HEK293 (cell line): ENCODE data around the gene PLEKHA6.
A peak's percentile ranks its signal among the peaks of the same experiment; 100 is the strongest.
"Not testable (repeated sequence)": the region's sequence is repeated elsewhere in the genome, so short reads cannot be mapped to it uniquely, and the experiment has no call there.

ENCODE experiments used
- CTCF ChIA-PET: fragments of 350-600 bp; formaldehyde crosslinking; extraction: SDS; loops from one replicate; lab custom pipeline; 2021; ENCODE audit warnings: antibody characterized with exemption; lab: Yijun Ruan, JAX
- POLR2A ChIA-PET: fragments of 300-600 bp; formaldehyde crosslinking; extraction: SDS; loops from one replicate; lab custom pipeline; 2020; ENCODE audit warnings: antibody characterized with exemption, inconsistent platforms; lab: Yijun Ruan, JAX
- H3K27ac ChIP-seq: fragments of 200-500 bp; sonication (Bioruptor generic); 2 replicates; pipeline ENCODE4 v1.5.1; 2014; ENCODE audit warnings: low read depth, low read length, control low read depth, inconsistent platforms; ENCODE audit errors: extremely low read depth
- H3K36me3 ChIP-seq, 2 experiments: fragments of 200-500 bp in 1 of 2; sonication (Bioruptor generic) in 1 of 2; 1 replicate in 1 of 2; 2 replicates in 1 of 2; pipeline ENCODE4 v1.5.1; 2014 to 2017; ENCODE audit warnings: inconsistent platforms in 2 of 2, low read length in 2 of 2; ENCODE audit not compliant: control insufficient read depth in 2 of 2, insufficient read depth in 1 of 2
- H3K4me1 ChIP-seq: fragments of 200-500 bp; sonication (Bioruptor generic); 2 replicates; pipeline ENCODE4 v1.5.1; 2014; ENCODE audit warnings: mild to moderate bottlenecking, low read length, inconsistent platforms; ENCODE audit not compliant: control insufficient read depth, insufficient read depth
- H3K4me3 ChIP-seq: 2 replicates; pipeline ENCODE4 v1.5.1; 2011; ENCODE audit warnings: low read depth, mild to moderate bottlenecking, control low read depth, low read length, moderate library complexity
- H3K9me3 ChIP-seq: fragments of 200-500 bp; sonication (Bioruptor generic); 2 replicates; pipeline ENCODE4 v1.5.1; 2014; ENCODE audit warnings: low read depth, low read length, inconsistent platforms; ENCODE audit not compliant: control insufficient read depth, insufficient read depth
- GLI4 ChIP-seq: fragments of 450-650 bp; formaldehyde crosslinking; IDR thresholded peaks from 2 replicates; pipeline ENCODE4 v1.5.1; 2016; ENCODE audit warnings: missing biosample characterization, missing genetic modification characterization
- MYNN ChIP-seq: fragments of 450-650 bp; formaldehyde crosslinking; IDR thresholded peaks from 2 replicates; pipeline ENCODE4 v1.5.1; 2016; ENCODE audit warnings: missing biosample characterization, missing genetic modification characterization, borderline replicate concordance
- SP3 ChIP-seq: fragments of 450-650 bp; formaldehyde crosslinking; IDR thresholded peaks from 2 replicates; pipeline ENCODE4 v1.5.1; 2016; ENCODE audit warnings: missing biosample characterization, missing genetic modification characterization
- ZBTB8A ChIP-seq: fragments of 450-650 bp; formaldehyde crosslinking; IDR thresholded peaks from 2 replicates; pipeline ENCODE4 v1.5.1; 2016; ENCODE audit warnings: missing biosample characterization, missing genetic modification characterization
- ZNF133 ChIP-seq: fragments of 450-650 bp; formaldehyde crosslinking; IDR thresholded peaks from 2 replicates; pipeline ENCODE4 v1.5.1; 2016; ENCODE audit warnings: missing biosample characterization, missing genetic modification characterization
- ZNF146 ChIP-seq: fragments of 450-650 bp; formaldehyde crosslinking; IDR thresholded peaks from 2 replicates; pipeline ENCODE4 v1.5.1; 2016; ENCODE audit warnings: missing biosample characterization, missing genetic modification characterization
- ZNF24 ChIP-seq: fragments of 450-650 bp; formaldehyde crosslinking; IDR thresholded peaks from 2 replicates; pipeline ENCODE4 v1.5.1; 2016; ENCODE audit warnings: missing biosample characterization, missing genetic modification characterization
- ZNF266 ChIP-seq: fragments of 450-650 bp; formaldehyde crosslinking; IDR thresholded peaks from 2 replicates; pipeline ENCODE4 v1.5.1; 2016; ENCODE audit warnings: missing biosample characterization, missing genetic modification characterization, low read depth
- ZNF335 ChIP-seq: fragments of 450-650 bp; formaldehyde crosslinking; conservative IDR thresholded peaks from 2 replicates; pipeline ENCODE4 v1.5.1; 2016; ENCODE audit warnings: missing biosample characterization, missing genetic modification characterization
- ZNF423 ChIP-seq: fragments of 450-650 bp; formaldehyde crosslinking; IDR thresholded peaks from 2 replicates; pipeline ENCODE4 v1.5.1; 2016; ENCODE audit warnings: missing biosample characterization, missing genetic modification characterization
- ZNF426 ChIP-seq: fragments of 450-650 bp; formaldehyde crosslinking; IDR thresholded peaks from 2 replicates; pipeline ENCODE4 v1.5.1; 2017; ENCODE audit warnings: missing biosample characterization, missing genetic modification characterization, mild to moderate bottlenecking, inconsistent platforms, moderate library complexity
- ZNF529 ChIP-seq: fragments of 450-650 bp; formaldehyde crosslinking; IDR thresholded peaks from 2 replicates; pipeline ENCODE4 v1.5.1; 2017; ENCODE audit warnings: missing genetic modification characterization, missing biosample characterization; ENCODE audit not compliant: insufficient replicate concordance
- ZNF530 ChIP-seq: fragments of 450-650 bp; formaldehyde crosslinking; IDR thresholded peaks from 2 replicates; pipeline ENCODE4 v1.5.1; 2016; ENCODE audit warnings: low read depth, missing biosample characterization, missing genetic modification characterization
- ZNF596 ChIP-seq: fragments of 450-650 bp; IDR thresholded peaks from 2 replicates; pipeline ENCODE4 v1.5.0; 2018; ENCODE audit warnings: missing biosample characterization, mild to moderate bottlenecking, missing genetic modification characterization, moderate library complexity
- ZNF623 ChIP-seq: fragments of 450-650 bp; formaldehyde crosslinking; IDR thresholded peaks from 2 replicates; pipeline ENCODE4 v1.5.1; 2016; ENCODE audit warnings: missing biosample characterization, missing genetic modification characterization
- ZNF654 ChIP-seq: fragments of 450-650 bp; formaldehyde crosslinking; IDR thresholded peaks from 2 replicates; pipeline ENCODE4 v1.5.1; 2016; ENCODE audit warnings: low read depth, missing biosample characterization, missing genetic modification characterization
- ZNF777 ChIP-seq: fragments of 450-650 bp; formaldehyde crosslinking; IDR thresholded peaks from 2 replicates; pipeline ENCODE4 v1.5.1; 2017; ENCODE audit warnings: missing biosample characterization, missing genetic modification characterization, borderline replicate concordance
- ZSCAN30 ChIP-seq: fragments of 450-650 bp; IDR thresholded peaks from 2 replicates; pipeline ENCODE4 v1.5.1; 2018; ENCODE audit warnings: missing biosample characterization, mild to moderate bottlenecking, missing genetic modification characterization, moderate library complexity
- TF ChIP-seq, protein P1 (sequence below): fragments of 450-650 bp; formaldehyde crosslinking; IDR thresholded peaks from 2 replicates; pipeline ENCODE4 v1.5.1; 2017; ENCODE audit warnings: missing biosample characterization, missing genetic modification characterization
- TF ChIP-seq, protein P2 (sequence below): fragments of 450-650 bp; formaldehyde crosslinking; IDR thresholded peaks from 2 replicates; pipeline ENCODE4 v1.5.1; 2016; ENCODE audit warnings: missing biosample characterization, missing genetic modification characterization, borderline replicate concordance
- TF ChIP-seq, protein P3 (sequence below): fragments of 450-650 bp; formaldehyde crosslinking; IDR thresholded peaks from 2 replicates; pipeline ENCODE4 v1.5.1; 2016; ENCODE audit warnings: missing biosample characterization, missing genetic modification characterization
- TF ChIP-seq, protein P4 (sequence below): fragments of 450-650 bp; formaldehyde crosslinking; IDR thresholded peaks from 2 replicates; pipeline ENCODE4 v1.5.1; 2016; ENCODE audit warnings: missing biosample characterization, missing genetic modification characterization
- TF ChIP-seq, protein P5 (sequence below): fragments of 450-650 bp; formaldehyde crosslinking; conservative IDR thresholded peaks from 2 replicates; pipeline ENCODE4 v1.5.1; 2016; ENCODE audit warnings: low read depth, missing biosample characterization, missing genetic modification characterization

Gene PLEKHA6

DNA sequence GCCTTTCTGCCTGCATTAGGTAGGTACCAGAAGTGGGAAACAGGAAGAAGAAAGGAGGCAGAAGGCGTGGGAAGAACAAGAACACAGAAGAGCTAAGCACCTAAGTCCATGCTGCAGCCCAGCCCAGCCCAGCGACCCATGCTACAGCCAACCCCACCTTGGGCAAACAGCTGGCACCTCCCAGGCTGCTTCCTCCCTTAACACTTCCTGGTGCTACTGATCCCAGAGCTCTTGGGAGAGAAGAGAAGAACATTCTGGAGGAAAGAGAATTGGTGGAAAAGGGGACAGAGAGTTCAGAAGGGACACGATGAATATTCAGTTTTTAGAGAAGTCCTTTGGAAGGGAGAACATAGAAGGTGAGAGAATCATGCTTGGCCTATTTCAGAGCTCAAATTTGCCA lies 28.5 kb downstream of the PLEKHA6 start:
- TF ChIP-seq, protein P1, sequence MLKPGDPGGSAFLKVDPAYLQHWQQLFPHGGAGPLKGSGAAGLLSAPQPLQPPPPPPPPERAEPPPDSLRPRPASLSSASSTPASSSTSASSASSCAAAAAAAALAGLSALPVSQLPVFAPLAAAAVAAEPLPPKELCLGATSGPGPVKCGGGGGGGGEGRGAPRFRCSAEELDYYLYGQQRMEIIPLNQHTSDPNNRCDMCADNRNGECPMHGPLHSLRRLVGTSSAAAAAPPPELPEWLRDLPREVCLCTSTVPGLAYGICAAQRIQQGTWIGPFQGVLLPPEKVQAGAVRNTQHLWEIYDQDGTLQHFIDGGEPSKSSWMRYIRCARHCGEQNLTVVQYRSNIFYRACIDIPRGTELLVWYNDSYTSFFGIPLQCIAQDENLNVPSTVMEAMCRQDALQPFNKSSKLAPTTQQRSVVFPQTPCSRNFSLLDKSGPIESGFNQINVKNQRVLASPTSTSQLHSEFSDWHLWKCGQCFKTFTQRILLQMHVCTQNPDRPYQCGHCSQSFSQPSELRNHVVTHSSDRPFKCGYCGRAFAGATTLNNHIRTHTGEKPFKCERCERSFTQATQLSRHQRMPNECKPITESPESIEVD (tag by site-specific recombination): no peak
- no peak for TF ChIP-seq ZNF530 (tag by site-specific recombination)
- TF ChIP-seq ZNF133 (tag by site-specific recombination): no peak
- TF ChIP-seq, protein P2, sequence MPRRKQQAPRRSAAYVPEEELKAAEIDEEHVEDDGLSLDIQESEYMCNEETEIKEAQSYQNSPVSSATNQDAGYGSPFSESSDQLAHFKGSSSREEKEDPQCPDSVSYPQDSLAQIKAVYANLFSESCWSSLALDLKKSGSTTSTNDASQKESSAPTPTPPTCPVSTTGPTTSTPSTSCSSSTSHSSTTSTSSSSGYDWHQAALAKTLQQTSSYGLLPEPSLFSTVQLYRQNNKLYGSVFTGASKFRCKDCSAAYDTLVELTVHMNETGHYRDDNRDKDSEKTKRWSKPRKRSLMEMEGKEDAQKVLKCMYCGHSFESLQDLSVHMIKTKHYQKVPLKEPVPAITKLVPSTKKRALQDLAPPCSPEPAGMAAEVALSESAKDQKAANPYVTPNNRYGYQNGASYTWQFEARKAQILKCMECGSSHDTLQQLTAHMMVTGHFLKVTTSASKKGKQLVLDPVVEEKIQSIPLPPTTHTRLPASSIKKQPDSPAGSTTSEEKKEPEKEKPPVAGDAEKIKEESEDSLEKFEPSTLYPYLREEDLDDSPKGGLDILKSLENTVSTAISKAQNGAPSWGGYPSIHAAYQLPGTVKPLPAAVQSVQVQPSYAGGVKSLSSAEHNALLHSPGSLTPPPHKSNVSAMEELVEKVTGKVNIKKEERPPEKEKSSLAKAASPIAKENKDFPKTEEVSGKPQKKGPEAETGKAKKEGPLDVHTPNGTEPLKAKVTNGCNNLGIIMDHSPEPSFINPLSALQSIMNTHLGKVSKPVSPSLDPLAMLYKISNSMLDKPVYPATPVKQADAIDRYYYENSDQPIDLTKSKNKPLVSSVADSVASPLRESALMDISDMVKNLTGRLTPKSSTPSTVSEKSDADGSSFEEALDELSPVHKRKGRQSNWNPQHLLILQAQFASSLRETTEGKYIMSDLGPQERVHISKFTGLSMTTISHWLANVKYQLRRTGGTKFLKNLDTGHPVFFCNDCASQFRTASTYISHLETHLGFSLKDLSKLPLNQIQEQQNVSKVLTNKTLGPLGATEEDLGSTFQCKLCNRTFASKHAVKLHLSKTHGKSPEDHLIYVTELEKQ (tag by site-specific recombination): no peak
- no peak for TF ChIP-seq ZNF24 (tag by site-specific recombination)
- no peak for TF ChIP-seq ZNF423
- TF ChIP-seq, protein P3, sequence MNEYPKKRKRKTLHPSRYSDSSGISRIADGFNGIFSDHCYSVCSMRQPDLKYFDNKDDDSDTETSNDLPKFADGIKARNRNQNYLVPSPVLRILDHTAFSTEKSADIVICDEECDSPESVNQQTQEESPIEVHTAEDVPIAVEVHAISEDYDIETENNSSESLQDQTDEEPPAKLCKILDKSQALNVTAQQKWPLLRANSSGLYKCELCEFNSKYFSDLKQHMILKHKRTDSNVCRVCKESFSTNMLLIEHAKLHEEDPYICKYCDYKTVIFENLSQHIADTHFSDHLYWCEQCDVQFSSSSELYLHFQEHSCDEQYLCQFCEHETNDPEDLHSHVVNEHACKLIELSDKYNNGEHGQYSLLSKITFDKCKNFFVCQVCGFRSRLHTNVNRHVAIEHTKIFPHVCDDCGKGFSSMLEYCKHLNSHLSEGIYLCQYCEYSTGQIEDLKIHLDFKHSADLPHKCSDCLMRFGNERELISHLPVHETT (tag by site-specific recombination): no peak
- TF ChIP-seq MYNN (tag by site-specific recombination): no peak
- TF ChIP-seq ZNF529 (tag by site-specific recombination): no peak
- no peak for TF ChIP-seq ZNF777
- no peak for TF ChIP-seq SP3 (tag by site-specific recombination)
- TF ChIP-seq ZNF335: no peak
- no peak for TF ChIP-seq ZNF146 (tag by site-specific recombination)
- TF ChIP-seq GLI4 (tag by site-specific recombination): no peak
- TF ChIP-seq ZNF596 (tag by site-specific recombination): no peak
- no peak for TF ChIP-seq ZSCAN30
- TF ChIP-seq ZNF266 (tag by site-specific recombination): no peak
- TF ChIP-seq, protein P4, sequence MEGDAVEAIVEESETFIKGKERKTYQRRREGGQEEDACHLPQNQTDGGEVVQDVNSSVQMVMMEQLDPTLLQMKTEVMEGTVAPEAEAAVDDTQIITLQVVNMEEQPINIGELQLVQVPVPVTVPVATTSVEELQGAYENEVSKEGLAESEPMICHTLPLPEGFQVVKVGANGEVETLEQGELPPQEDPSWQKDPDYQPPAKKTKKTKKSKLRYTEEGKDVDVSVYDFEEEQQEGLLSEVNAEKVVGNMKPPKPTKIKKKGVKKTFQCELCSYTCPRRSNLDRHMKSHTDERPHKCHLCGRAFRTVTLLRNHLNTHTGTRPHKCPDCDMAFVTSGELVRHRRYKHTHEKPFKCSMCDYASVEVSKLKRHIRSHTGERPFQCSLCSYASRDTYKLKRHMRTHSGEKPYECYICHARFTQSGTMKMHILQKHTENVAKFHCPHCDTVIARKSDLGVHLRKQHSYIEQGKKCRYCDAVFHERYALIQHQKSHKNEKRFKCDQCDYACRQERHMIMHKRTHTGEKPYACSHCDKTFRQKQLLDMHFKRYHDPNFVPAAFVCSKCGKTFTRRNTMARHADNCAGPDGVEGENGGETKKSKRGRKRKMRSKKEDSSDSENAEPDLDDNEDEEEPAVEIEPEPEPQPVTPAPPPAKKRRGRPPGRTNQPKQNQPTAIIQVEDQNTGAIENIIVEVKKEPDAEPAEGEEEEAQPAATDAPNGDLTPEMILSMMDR: no peak
- TF ChIP-seq, all 188 proteins: peak for 0
- ChIA-PET CTCF (interaction anchor here (0.7 to 2.4 kb wide), 4 partner anchors 68 to 168 kb away, joined by 3 to 9 read pairs (median 6); partner anchors contain the start of gene GOLT1A), POLR2A (no interaction called here)
- Histone ChIP-seq H3K9me3 (no peaks in the 10 kb centered on the region), H3K27ac (no peak overlapping the region), H3K4me1 (peaks cover 3% of the 10 kb centered on the region), H3K36me3 (no peaks in the 10 kb centered on the region), H3K4me3 (no peak overlapping the region)

DNA sequence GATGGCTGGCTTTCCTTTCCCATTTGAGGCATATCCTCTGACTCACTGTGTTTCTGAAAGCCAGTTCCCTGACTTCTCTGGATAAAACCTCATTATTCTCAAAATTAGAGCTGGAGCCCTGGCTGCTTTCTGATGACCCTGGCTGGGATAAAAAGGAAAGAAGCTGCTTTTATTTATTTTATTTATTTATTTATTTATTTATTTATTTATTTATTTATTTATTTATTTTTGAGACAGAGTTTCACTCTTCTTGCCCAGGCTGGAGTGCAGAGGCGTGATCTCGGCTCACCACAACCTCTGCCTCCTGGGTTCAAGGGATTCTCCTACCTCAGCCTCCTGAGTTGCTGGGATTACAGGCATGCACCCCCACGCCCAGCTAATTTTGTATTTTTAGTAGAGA lies 31.9 kb downstream of the PLEKHA6 start:
- H3K9me3 ChIP-seq, H3K4me3 ChIP-seq, H3K36me3 ChIP-seq, H3K4me1 ChIP-seq, H3K27ac ChIP-seq: not testable (repeated sequence)
- POLR2A ChIA-PET: interaction anchor here (1.5 kb wide), 1 partner anchor 14 kb away, joined by 5 read pairs; no protein-coding TSS in a partner anchor
- CTCF ChIA-PET: interaction anchor here (1.3 to 1.5 kb wide), 3 partner anchors 9 to 71 kb away, joined by 3 to 5 read pairs (median 4); no protein-coding TSS in a partner anchor
- TF ChIP-seq ZBTB8A (tag by site-specific recombination) (peak; percentile 78), ZNF426 (tag by site-specific recombination) (peak; percentile 88), ZNF530 (tag by site-specific recombination) (0 out of 2 replicates have a peak, but pooled peaks have one; percentile 30), ZNF654 (peak; percentile 40; the same call in 1 of the 2 replicates), ZNF623 (tag by site-specific recombination) (peak; percentile 78)
- TF ChIP-seq, protein P5, sequence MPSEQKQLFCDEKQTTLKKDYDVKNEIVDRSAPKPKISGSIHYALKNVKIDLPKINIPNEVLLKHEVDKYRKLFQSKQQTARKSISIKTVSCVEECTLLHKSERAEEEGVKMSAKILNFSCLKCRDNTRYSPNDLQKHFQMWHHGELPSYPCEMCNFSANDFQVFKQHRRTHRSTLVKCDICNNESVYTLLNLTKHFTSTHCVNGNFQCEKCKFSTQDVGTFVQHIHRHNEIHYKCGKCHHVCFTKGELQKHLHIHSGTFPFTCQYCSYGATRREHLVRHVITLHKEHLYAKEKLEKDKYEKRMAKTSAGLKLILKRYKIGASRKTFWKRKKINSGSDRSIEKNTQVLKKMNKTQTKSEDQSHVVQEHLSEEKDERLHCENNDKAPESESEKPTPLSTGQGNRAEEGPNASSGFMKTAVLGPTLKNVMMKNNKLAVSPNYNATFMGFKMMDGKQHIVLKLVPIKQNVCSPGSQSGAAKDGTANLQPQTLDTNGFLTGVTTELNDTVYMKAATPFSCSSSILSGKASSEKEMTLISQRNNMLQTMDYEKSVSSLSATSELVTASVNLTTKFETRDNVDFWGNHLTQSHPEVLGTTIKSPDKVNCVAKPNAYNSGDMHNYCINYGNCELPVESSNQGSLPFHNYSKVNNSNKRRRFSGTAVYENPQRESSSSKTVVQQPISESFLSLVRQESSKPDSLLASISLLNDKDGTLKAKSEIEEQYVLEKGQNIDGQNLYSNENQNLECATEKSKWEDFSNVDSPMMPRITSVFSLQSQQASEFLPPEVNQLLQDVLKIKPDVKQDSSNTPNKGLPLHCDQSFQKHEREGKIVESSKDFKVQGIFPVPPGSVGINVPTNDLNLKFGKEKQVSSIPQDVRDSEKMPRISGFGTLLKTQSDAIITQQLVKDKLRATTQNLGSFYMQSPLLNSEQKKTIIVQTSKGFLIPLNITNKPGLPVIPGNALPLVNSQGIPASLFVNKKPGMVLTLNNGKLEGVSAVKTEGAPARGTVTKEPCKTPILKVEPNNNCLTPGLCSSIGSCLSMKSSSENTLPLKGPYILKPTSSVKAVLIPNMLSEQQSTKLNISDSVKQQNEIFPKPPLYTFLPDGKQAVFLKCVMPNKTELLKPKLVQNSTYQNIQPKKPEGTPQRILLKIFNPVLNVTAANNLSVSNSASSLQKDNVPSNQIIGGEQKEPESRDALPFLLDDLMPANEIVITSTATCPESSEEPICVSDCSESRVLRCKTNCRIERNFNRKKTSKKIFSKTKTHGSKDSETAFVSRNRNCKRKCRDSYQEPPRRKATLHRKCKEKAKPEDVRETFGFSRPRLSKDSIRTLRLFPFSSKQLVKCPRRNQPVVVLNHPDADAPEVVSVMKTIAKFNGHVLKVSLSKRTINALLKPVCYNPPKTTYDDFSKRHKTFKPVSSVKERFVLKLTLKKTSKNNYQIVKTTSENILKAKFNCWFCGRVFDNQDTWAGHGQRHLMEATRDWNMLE: peak; percentile 91
